ENCODE results near the gene JUNB. TPM values are rescaled to one million over a fixed set of nuclear protein-coding genes. Genes with fewer than 3 reads are reported as not detected.

Gene JUNB
- total RNA-seq, 1 experiment from 2014 or later = 194 TPM

GRCh38 chr19:12825254-12826131 lies 34.2 kb downstream of the JUNB start:
- RAD21 ChIA-PET (ENCODE audit: low non-redundant PET in 1 of 2, low total read pairs in 2 of 2, uncharacterized antibody in 2 of 2, unreplicated experiment in 2 of 2) = no interaction called here
- peak overlapping the region; percentile 23 for H3K9ac ChIP-seq (ENCODE audit: low read length)
- peak overlapping the region; percentile 71 for H3K4me2 ChIP-seq (ENCODE audit: low read length)

More at GRCh38 chr19:12825254-12826131, 34.2 kb downstream of the JUNB start:
- DNase-seq (ENCODE audit: low read depth, low spot score) (no peak), ATAC-seq (peak; percentile 90)
- no peaks in the 10 kb centered on the region for H3K27me3 ChIP-seq (ENCODE audit: insufficient read depth, low read length)
- H3K9me3 ChIP-seq (ENCODE audit: control insufficient read depth in 1 of 2, insufficient read depth in 1 of 2, low read depth in 1 of 2, low read length in 2 of 2) = peaks cover 0 to 6% of the 10 kb centered on the region in 2 experiments; a peak in 1 of 4 replicates
- H2AFZ ChIP-seq (ENCODE audit: low read depth, low read length, poor library complexity, severe bottlenecking) = peak overlapping the region; percentile 28
- H3K79me2 ChIP-seq (ENCODE audit: insufficient read depth, low read length) = no peaks in the 10 kb centered on the region
- H3K27ac ChIP-seq (ENCODE audit: low read depth, low read length) = peak overlapping the region; percentile 59
- H3K36me3 ChIP-seq (ENCODE audit: control insufficient read depth in 1 of 2, insufficient read depth in 2 of 2, low read length in 2 of 2) = no peaks in the 10 kb centered on the region
- BruUV-seq (replicated peaks) = no TSS peak
- no peaks in the 10 kb centered on the region for H4K20me1 ChIP-seq (ENCODE audit: insufficient read depth)
- TF ChIP-seq SIN3A (IDR thresholded peaks at IDR 0.05; ENCODE audit: low read depth) (no peak), CTCF (IDR thresholded peaks at IDR 0.05 in 2 of 3, conservative IDR thresholded peaks at IDR 0.05 in 1 of 3; ENCODE audit: borderline replicate concordance in 1 of 3, insufficient read depth in 1 of 3, low read depth in 2 of 3, low read length in 2 of 3) (peak; percentile 44 to 77 (median 74); a peak in 5 of 6 replicates), CEBPB (IDR thresholded peaks at IDR 0.05; ENCODE audit: low read depth) (no peak), ZNF274 (IDR thresholded peaks at IDR 0.05; ENCODE audit: low read depth, low read length) (no peak), RAD21 (IDR thresholded peaks at IDR 0.05; ENCODE audit: low read depth) (0 out of 2 replicates have a peak, but pooled peaks have one; percentile 26), ZFX (IDR thresholded peaks at IDR 0.05) (peak; percentile 22; the same call in 1 of the 2 replicates), EGR1 (IDR thresholded peaks at IDR 0.05; ENCODE audit: low read depth) (no peak), CBX3 (IDR thresholded peaks at IDR 0.05; ENCODE audit: low read depth) (0 out of 2 replicates have a peak, but pooled peaks have one; percentile 51), POLR2A (IDR thresholded peaks at IDR 0.05; ENCODE audit: borderline replicate concordance, extremely low read depth, insufficient read depth, insufficient read length) (no peak), POLR2AphosphoS5 (IDR thresholded peaks at IDR 0.05; ENCODE audit: low read depth, low read length) (peak; percentile 24; the same call in 1 of the 2 replicates), EZH2phosphoT487 (IDR thresholded peaks at IDR 0.05; ENCODE audit: borderline replicate concordance) (no peak)
- TF ChIP-seq, protein P1, sequence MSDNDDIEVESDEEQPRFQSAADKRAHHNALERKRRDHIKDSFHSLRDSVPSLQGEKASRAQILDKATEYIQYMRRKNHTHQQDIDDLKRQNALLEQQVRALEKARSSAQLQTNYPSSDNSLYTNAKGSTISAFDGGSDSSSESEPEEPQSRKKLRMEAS (IDR thresholded peaks at IDR 0.05) = peak; percentile 97
- TF ChIP-seq, protein P2, sequence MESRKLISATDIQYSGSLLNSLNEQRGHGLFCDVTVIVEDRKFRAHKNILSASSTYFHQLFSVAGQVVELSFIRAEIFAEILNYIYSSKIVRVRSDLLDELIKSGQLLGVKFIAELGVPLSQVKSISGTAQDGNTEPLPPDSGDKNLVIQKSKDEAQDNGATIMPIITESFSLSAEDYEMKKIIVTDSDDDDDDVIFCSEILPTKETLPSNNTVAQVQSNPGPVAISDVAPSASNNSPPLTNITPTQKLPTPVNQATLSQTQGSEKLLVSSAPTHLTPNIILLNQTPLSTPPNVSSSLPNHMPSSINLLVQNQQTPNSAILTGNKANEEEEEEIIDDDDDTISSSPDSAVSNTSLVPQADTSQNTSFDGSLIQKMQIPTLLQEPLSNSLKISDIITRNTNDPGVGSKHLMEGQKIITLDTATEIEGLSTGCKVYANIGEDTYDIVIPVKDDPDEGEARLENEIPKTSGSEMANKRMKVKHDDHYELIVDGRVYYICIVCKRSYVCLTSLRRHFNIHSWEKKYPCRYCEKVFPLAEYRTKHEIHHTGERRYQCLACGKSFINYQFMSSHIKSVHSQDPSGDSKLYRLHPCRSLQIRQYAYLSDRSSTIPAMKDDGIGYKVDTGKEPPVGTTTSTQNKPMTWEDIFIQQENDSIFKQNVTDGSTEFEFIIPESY (IDR thresholded peaks at IDR 0.05; ENCODE audit: extremely low read depth, insufficient replicate concordance, low read length) = no peak
- H3K4me1 ChIP-seq (ENCODE audit: control insufficient read depth in 1 of 2, insufficient read depth in 2 of 2, low read length in 2 of 2) = peaks cover 8 to 22% of the 10 kb centered on the region in 2 experiments
- peak overlapping the region; percentile 36 to 40 for H3K4me3 ChIP-seq (replicated peaks in 1 of 2; ENCODE audit: low read depth in 1 of 2, low read length in 2 of 2)
- intact Hi-C loops (cut with micrococcal nuclease) = no loop called here
- ChIA-PET POLR2A (interaction anchor here (0.6 to 1.2 kb wide), 3 partner anchors 9 to 34 kb away, joined by 3 to 4 read pairs (median 3); partner anchors contain the start of genes JUNB and RTBDN), CTCF (interaction anchor here (0.6 to 3.1 kb wide), 8 partner anchors 9 to 160 kb away, joined by 3 to 12 read pairs (median 4); partner anchors contain the start of genes RNASEH2A, RTBDN and TRIR)
- no peaks in the 10 kb centered on the region for H3K9me2 ChIP-seq (ENCODE audit: insufficient read depth)
